ENCODE results near the gene SMNDC1. TPM values are rescaled to one million over a fixed set of nuclear protein-coding genes. Genes with fewer than 3 reads are reported as not detected.

Gene SMNDC1
- total and polyA plus RNA-seq, 2 donors from 2014 or later, result 12.4 to 28.6 TPM

DNA sequence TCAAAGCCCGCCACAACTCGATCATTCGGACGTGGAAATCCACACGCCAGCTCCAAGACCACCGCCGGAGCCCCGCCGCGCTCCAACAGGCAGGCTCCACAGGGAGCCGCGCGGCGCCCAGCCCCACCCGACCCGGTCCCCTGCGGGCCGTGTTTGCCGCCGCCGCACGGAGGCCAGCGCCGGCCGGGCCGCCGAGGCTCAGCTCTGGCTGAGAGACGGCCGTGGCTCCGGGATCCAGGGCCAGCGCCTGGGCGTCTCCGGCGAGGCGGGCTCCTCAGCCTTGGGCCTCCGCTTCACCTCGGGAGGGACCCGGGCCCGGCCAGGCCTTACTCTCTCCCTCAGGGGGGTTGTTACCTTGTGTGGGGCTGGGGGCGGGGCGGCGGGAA lies 333 bp downstream of the SMNDC1 start:
- Histone ChIP-seq H3K27me3 (ENCODE audit: control insufficient read depth, insufficient read depth, low read length) (no peaks in the 10 kb centered on the region), H3K9ac (ENCODE audit: low read length in 3 of 3) (peak overlapping the region; percentile 38 to 99 (median 42)), H3K9me3 (ENCODE audit: control insufficient read depth in 2 of 3, insufficient read depth in 1 of 3, low read length in 3 of 3) (no peaks in the 10 kb centered on the region), H3K27ac (ENCODE audit: low read depth in 2 of 2, low read length in 2 of 2) (peak overlapping the region; percentile 74 to 90), H3K4me3 (ENCODE audit: low read length in 3 of 3) (peak overlapping the region; percentile 77 to 96 (median 93)), H3K36me3 (ENCODE audit: control insufficient read depth in 2 of 3, insufficient read depth in 3 of 3, low read length in 3 of 3) (peaks cover 2 to 34% (median 8%) of the 10 kb centered on the region in 3 donors), H3K4me1 (ENCODE audit: control insufficient read depth in 2 of 3, insufficient read depth in 2 of 3, low read depth in 1 of 3, low read length in 3 of 3) (peaks cover 0 to 25% (median 12%) of the 10 kb centered on the region in 3 donors)
- peak in 1 of 5 donors; percentile 54 for DNase-seq
- TF ChIP-seq, protein P1, sequence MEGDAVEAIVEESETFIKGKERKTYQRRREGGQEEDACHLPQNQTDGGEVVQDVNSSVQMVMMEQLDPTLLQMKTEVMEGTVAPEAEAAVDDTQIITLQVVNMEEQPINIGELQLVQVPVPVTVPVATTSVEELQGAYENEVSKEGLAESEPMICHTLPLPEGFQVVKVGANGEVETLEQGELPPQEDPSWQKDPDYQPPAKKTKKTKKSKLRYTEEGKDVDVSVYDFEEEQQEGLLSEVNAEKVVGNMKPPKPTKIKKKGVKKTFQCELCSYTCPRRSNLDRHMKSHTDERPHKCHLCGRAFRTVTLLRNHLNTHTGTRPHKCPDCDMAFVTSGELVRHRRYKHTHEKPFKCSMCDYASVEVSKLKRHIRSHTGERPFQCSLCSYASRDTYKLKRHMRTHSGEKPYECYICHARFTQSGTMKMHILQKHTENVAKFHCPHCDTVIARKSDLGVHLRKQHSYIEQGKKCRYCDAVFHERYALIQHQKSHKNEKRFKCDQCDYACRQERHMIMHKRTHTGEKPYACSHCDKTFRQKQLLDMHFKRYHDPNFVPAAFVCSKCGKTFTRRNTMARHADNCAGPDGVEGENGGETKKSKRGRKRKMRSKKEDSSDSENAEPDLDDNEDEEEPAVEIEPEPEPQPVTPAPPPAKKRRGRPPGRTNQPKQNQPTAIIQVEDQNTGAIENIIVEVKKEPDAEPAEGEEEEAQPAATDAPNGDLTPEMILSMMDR (IDR thresholded peaks at IDR 0.05; ENCODE audit: borderline replicate concordance, extremely low read depth, insufficient read depth), result no peak
- FAIRE-seq, result no peak
- intact Hi-C loops (cut with DNase I), result no loop called here

DNA sequence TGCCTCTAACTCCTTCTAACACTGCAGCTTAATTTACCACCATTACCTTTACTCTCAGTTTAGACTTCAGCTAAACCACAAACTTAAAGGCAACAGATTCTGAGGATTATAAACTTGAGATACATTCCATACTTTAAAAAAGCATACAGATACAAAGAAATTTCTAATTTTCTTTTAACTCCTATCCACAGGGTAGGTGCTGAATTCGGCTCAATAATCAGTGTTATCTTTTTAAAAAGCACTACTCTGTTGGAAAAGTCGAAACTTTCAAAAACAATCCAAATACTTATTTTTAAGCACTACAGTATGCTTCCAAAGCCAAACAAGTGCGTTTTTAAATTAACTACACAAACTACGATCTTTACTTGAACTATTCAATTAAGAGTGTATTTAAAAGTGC lies 1.0 kb downstream of the SMNDC1 start:
- TF ChIP-seq, protein P1 (IDR thresholded peaks at IDR 0.05; ENCODE audit: borderline replicate concordance, extremely low read depth, insufficient read depth), result no peak
- H3K4me1 ChIP-seq (ENCODE audit: control insufficient read depth in 2 of 3, insufficient read depth in 2 of 3, low read depth in 1 of 3, low read length in 3 of 3), result peaks cover 0 to 25% (median 12%) of the 10 kb centered on the region in 3 donors
- peak overlapping the region; percentile 34 to 99 (median 42) for H3K9ac ChIP-seq (ENCODE audit: low read length in 3 of 3)
- peaks cover 2 to 41% (median 8%) of the 10 kb centered on the region in 3 donors for H3K36me3 ChIP-seq (ENCODE audit: control insufficient read depth in 2 of 3, insufficient read depth in 3 of 3, low read length in 3 of 3)
- H3K27ac ChIP-seq (ENCODE audit: low read depth in 2 of 2, low read length in 2 of 2), result no peak overlapping the region
- FAIRE-seq (no peak), DNase-seq (no peak)
- no peaks in the 10 kb centered on the region for H3K27me3 ChIP-seq (ENCODE audit: control insufficient read depth, insufficient read depth, low read length)
- H3K4me3 ChIP-seq (ENCODE audit: low read length in 3 of 3), result peak overlapping the region; percentile 77 to 96 (median 93)
- H3K9me3 ChIP-seq (ENCODE audit: control insufficient read depth in 2 of 3, insufficient read depth in 1 of 3, low read length in 3 of 3), result no peaks in the 10 kb centered on the region
- intact Hi-C loops (cut with DNase I), result no loop called here

GRCh38 chr10:110300486-110300986 lies 4.2 kb downstream of the SMNDC1 start:
- DNase-seq, result no peak
- FAIRE-seq, result no peak
- H3K4me1 ChIP-seq (ENCODE audit: control insufficient read depth in 2 of 3, insufficient read depth in 2 of 3, low read depth in 1 of 3, low read length in 3 of 3), result peaks cover 0 to 25% (median 12%) of the 10 kb centered on the region in 3 donors
- intact Hi-C loops (cut with DNase I), result no loop called here
- no peak overlapping the region for H3K9ac ChIP-seq (ENCODE audit: low read length in 3 of 3)
- H3K27me3 ChIP-seq (ENCODE audit: control insufficient read depth, insufficient read depth, low read length), result no peaks in the 10 kb centered on the region
- peak overlapping the region in 1 of 3 donors; percentile 25 for H3K4me3 ChIP-seq (ENCODE audit: low read length in 3 of 3)
- H3K36me3 ChIP-seq (ENCODE audit: control insufficient read depth in 2 of 3, insufficient read depth in 3 of 3, low read length in 3 of 3), result peaks cover 6 to 57% (median 21%) of the 10 kb centered on the region in 3 donors
- TF ChIP-seq, protein P1 (IDR thresholded peaks at IDR 0.05; ENCODE audit: borderline replicate concordance, extremely low read depth, insufficient read depth), result no peak
- H3K27ac ChIP-seq (ENCODE audit: low read depth in 2 of 2, low read length in 2 of 2), result no peak overlapping the region
- H3K9me3 ChIP-seq (ENCODE audit: control insufficient read depth in 2 of 3, insufficient read depth in 1 of 3, low read length in 3 of 3), result no peaks in the 10 kb centered on the region
